Breast epithelium (tissue), 4 donors: ENCODE data around the gene FHDC1. TPM values are rescaled to one million over a fixed set of nuclear protein-coding genes. Genes with fewer than 3 reads are reported as not detected.

Experiments used
- DNase-seq, 2 donors: peaks; one replicate each; pipeline ENCODE4 v3.0.0-alpha.2; 2019; ENCODE audit warnings: low spot score in 2 of 2
- H3K27ac ChIP-seq, 2 donors: fragments of 200-600 bp; sonication (generic) in 1 of 2; one replicate each; pipeline ENCODE4 v1.5.1; 2016 to 2019; ENCODE audit warnings: mild to moderate bottlenecking in 1 of 2
- H3K27me3 ChIP-seq, 2 donors: fragments of 200-600 bp; sonication (generic) in 1 of 2; one replicate each; pipeline versions ENCODE4 v1.5.1 to v1.6.0; 2017 to 2019; ENCODE audit warnings: control low read depth in 1 of 2, mild to moderate bottlenecking in 1 of 2
- H3K36me3 ChIP-seq: fragments of 200-600 bp; one replicate; pipeline ENCODE4 v1.5.1; 2019
- H3K4me1 ChIP-seq, 2 donors: fragments of 200-600 bp; sonication (generic); one replicate each; pipeline ENCODE4 v1.5.1; 2016 to 2019; ENCODE audit warnings: control low read depth in 1 of 2
- H3K4me3 ChIP-seq, 3 donors: fragments of 200-600 bp; sonication (generic); 1 replicate in 2 of 3; 2 replicates in 1 of 3; pipeline ENCODE4 v1.5.1; 2016 to 2019; ENCODE audit warnings: mild to moderate bottlenecking in 3 of 3, moderate library complexity in 2 of 3
- H3K9me3 ChIP-seq, 2 donors: fragments of 200-600 bp; sonication (generic) in 1 of 2; one replicate each; pipeline ENCODE4 v1.5.1; 2016 to 2019; ENCODE audit warnings: control low read depth in 1 of 2
- POLR2A ChIP-seq: fragments of 450-650 bp; IDR thresholded peaks from one replicate; pipeline ENCODE4 v1.6.1; 2016; ENCODE audit warnings: antibody characterized with exemption, mild to moderate bottlenecking, moderate library complexity
- POLR2AphosphoS5 ChIP-seq, 3 donors: sonication (generic); formaldehyde crosslinking; IDR thresholded peaks; one replicate each; pipeline ENCODE4 v1.6.1; 2017; ENCODE audit warnings: antibody characterized with exemption in 3 of 3
- intact Hi-C: fragments of 100-400 bp; cut with DNase I; formaldehyde crosslinking; loops from one replicate; pipeline ENCODE4 v1.15.1; 2023; ENCODE audit warnings: low total_unique reads
- total RNA-seq, 3 donors: library from RNA; depleted of rRNA; stranded (reverse); fragments of >200 nt; gene quantifications; one replicate each; pipeline ENCODE4 v1.1.0, GENCODE V29; 2016
- TF ChIP-seq, protein P1 (sequence below), 3 donors: fragments of 450-650 bp; IDR thresholded peaks; one replicate each; pipeline ENCODE4 v1.5.1; 2016 to 2017; ENCODE audit warnings: antibody characterized with exemption in 3 of 3, mild to moderate bottlenecking in 3 of 3, moderate library complexity in 3 of 3

FHDC1 gene
- total RNA-seq, 3 donors from 2014 or later = 0.48 to 2.3 (median 2.0) TPM

DNA sequence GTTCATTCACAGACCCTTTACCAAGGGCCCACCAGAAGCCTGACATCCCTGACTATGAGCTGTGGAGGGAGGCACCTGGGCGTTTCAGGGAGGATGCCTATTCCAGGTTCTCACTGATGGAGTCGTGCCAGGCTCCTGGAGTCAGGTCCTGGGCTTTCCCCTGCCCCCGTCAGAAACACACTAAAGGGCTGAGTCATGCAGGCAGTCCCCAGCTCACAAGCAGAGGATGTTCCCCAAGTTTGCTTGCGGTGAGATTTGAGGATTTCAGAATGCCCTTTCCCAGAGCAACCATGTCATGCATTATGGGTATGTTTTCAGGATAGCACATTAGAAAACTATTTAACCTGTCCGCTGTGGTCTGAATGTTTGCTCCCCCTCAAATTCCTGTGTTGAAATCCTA is 45.2 kb downstream of the FHDC1 start:
- Histone ChIP-seq H3K27ac (no peak overlapping the region), H3K4me1 (no peaks in the 10 kb centered on the region), H3K27me3 (no peaks in the 10 kb centered on the region), H3K4me3 (no peak overlapping the region), H3K36me3 (no peaks in the 10 kb centered on the region), H3K9me3 (no peaks in the 10 kb centered on the region)
- DNase-seq = no peak
- intact Hi-C loops = no loop called here
- TF ChIP-seq POLR2AphosphoS5 (IDR thresholded peaks at IDR 0.05) = no peak
- TF ChIP-seq, protein P1, sequence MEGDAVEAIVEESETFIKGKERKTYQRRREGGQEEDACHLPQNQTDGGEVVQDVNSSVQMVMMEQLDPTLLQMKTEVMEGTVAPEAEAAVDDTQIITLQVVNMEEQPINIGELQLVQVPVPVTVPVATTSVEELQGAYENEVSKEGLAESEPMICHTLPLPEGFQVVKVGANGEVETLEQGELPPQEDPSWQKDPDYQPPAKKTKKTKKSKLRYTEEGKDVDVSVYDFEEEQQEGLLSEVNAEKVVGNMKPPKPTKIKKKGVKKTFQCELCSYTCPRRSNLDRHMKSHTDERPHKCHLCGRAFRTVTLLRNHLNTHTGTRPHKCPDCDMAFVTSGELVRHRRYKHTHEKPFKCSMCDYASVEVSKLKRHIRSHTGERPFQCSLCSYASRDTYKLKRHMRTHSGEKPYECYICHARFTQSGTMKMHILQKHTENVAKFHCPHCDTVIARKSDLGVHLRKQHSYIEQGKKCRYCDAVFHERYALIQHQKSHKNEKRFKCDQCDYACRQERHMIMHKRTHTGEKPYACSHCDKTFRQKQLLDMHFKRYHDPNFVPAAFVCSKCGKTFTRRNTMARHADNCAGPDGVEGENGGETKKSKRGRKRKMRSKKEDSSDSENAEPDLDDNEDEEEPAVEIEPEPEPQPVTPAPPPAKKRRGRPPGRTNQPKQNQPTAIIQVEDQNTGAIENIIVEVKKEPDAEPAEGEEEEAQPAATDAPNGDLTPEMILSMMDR (IDR thresholded peaks at IDR 0.05) = no peak
- no peak for TF ChIP-seq POLR2A

DNA sequence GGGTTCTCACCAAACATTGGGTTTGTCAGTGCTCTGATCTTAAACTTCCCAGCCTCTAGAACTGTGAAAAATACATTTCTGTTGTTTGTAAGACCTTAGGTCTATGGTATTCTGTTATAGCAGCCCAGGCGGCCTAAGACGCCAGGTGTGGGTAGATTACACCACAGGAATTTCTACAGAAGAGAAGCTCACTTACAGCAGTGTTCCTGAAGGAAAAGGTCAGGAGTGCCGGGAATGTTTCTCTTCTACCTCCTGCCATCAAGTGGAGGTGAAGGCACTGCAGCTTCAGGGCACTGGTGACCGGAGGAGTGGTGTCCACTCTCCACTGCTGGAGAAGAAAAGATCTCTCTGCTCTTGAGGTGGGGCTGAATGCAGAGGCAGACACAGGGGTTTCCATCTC is 45.7 kb downstream of the FHDC1 start:
- no peak overlapping the region for H3K27ac ChIP-seq
- no peaks in the 10 kb centered on the region for H3K4me1 ChIP-seq
- TF ChIP-seq, protein P1 (IDR thresholded peaks at IDR 0.05) = no peak
- TF ChIP-seq POLR2AphosphoS5 (IDR thresholded peaks at IDR 0.05) = no peak
- TF ChIP-seq POLR2A = no peak
- no peaks in the 10 kb centered on the region for H3K27me3 ChIP-seq
- H3K36me3 ChIP-seq = no peaks in the 10 kb centered on the region
- H3K4me3 ChIP-seq = no peak overlapping the region
- H3K9me3 ChIP-seq = no peaks in the 10 kb centered on the region
- intact Hi-C loops = no loop called here
- no peak for DNase-seq

DNA sequence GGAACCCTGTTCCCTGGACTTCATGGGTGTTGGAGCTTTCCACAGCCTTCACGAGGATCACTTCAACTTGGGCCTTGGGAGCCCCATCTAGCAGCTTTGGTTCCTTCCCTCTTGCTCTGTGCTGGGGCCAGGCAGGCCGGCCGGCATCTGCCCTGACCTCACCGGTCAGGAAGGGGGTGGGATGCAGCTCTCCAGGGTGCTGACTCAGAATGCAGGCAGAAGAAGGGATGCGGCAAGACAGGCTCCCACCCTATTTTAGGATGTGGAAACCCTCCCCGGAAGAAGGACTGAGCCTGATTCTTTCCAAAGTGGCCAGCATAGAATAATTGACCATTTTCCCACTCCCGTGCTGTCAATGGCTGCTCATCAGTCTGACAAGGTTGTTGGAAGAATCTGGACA is 47.1 kb downstream of the FHDC1 start:
- no peak overlapping the region for H3K27ac ChIP-seq
- H3K4me3 ChIP-seq = no peak overlapping the region
- no peak for DNase-seq
- no peaks in the 10 kb centered on the region for H3K4me1 ChIP-seq
- intact Hi-C loops = no loop called here
- H3K27me3 ChIP-seq = no peaks in the 10 kb centered on the region
- H3K36me3 ChIP-seq = no peaks in the 10 kb centered on the region
- TF ChIP-seq, protein P1 (IDR thresholded peaks at IDR 0.05) = no peak
- TF ChIP-seq POLR2AphosphoS5 (IDR thresholded peaks at IDR 0.05) = no peak
- no peak for TF ChIP-seq POLR2A
- no peaks in the 10 kb centered on the region for H3K9me3 ChIP-seq

DNA sequence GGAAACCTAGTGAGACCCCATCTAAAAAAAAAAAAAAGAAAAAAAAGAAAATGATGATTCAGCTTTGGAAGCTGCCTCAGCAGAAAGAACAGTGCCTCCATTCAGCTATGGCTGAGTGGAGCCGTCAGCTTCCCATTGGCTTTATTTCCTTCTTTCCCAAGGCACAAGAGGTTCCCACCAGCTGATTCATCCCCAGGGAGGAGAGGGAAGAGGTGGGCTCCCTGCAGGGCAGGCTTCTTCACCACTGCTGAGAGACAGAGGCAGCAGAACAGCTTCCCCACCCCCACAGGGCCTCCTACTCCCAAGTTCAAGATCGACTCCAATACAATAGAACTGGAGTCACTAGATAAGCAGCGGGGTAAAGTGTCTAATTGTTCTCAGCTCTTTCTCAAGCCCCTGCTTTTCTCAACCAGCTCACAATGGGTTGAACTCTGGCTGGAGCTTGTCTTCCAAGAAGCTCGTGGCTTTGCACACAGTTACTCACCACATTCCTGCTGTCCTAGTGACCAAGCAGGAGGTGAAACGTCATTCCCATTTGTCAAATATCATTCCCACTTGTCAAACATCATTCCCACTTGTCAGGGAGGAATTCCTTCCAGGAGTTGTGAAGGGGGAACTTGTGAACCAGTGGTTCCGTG is 47.8 kb downstream of the FHDC1 start:
- H3K27ac ChIP-seq = no peak overlapping the region
- no peaks in the 10 kb centered on the region for H3K36me3 ChIP-seq
- intact Hi-C loops = no loop called here
- no peak for DNase-seq
- TF ChIP-seq POLR2A (no peak), POLR2AphosphoS5 (IDR thresholded peaks at IDR 0.05) (no peak)
- TF ChIP-seq, protein P1 (IDR thresholded peaks at IDR 0.05) = no peak
- no peaks in the 10 kb centered on the region for H3K4me1 ChIP-seq
- no peaks in the 10 kb centered on the region for H3K27me3 ChIP-seq
- no peaks in the 10 kb centered on the region for H3K9me3 ChIP-seq
- no peak overlapping the region for H3K4me3 ChIP-seq

DNA sequence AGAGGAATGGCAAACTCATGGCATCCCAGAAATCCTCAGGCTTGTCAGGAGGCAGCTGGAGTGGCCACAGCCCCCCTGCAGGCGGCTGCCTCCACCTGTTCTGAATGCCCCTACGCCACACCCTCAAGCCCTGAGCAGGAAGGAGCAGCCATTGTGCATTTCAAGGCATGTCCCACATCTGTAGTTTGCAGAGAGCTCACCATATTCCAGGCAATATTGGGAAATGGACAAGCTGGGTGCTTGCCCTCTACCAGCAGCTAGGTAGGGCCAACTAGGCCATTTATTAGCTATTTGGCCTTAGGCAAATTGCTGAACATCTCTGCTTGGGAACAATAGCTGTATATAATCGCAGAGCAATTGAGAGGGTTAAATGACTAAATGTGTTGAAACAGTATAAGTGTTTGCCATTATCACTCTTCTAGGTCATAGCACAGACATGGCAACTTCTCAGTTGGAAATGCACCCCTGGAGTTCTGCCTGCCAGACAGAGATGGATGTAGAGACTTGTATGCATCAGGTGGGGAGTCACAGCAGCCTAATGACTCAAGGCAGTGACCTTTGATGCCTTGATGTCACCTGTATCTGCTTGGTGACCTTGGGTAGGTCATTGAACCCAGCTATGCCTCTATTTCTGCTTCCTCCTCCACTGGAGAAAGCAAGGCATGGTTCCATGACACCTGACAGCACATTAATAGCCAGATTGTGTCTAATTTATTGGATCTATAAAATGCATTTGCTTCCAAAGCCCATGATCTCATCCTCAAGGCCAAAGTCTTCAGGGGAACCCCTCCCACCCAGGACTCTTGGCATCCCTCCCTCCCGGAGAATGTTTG is 52.8 kb downstream of the FHDC1 start:
- DNase-seq = no peak
- H3K36me3 ChIP-seq = no peaks in the 10 kb centered on the region
- no peak for TF ChIP-seq POLR2AphosphoS5 (IDR thresholded peaks at IDR 0.05)
- H3K4me1 ChIP-seq = no peaks in the 10 kb centered on the region
- intact Hi-C loops = no loop called here
- no peak overlapping the region for H3K27ac ChIP-seq
- H3K27me3 ChIP-seq = no peaks in the 10 kb centered on the region
- H3K4me3 ChIP-seq = no peak overlapping the region
- no peaks in the 10 kb centered on the region for H3K9me3 ChIP-seq
